ENCODE measurements around the gene HSD17B1. TPM values are rescaled to one million over a fixed set of nuclear protein-coding genes. Genes with fewer than 3 reads are reported as not detected.
"Not testable (repeated sequence)": the region's sequence is repeated elsewhere in the genome, so short reads cannot be mapped to it uniquely, and the experiment has no call there.

Gene HSD17B1
- total RNA-seq, 8 experiments from 2014 or later = 1.7 to 6.3 (median 5.4) TPM

DNA sequence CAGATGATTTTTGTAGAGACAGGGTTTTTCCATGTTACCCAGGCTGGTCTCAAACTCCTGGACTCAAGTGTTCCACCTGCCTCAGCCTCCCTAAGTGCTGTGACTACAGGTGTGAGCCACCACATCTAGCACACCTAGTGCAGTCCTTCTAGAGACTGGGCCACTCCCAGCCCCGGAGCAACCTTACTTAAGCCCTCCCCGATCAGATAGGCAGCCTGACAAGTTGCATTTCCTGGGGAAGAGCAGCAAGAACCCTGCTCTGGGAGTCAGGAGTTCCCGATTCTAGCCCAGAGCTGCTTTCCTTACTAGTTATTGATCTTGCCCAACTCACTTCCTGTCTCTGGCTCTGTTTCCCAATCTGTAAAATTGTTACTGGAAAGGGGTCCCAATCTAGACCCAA, 23.7 kb upstream of the HSD17B1 start:
- Histone ChIP-seq H3K27ac (no peak overlapping the region), H3K4me1 (replicated peaks in 1 of 2) (peaks cover 0 to 5% of the 10 kb centered on the region in 2 donors), H3K4me3 (no peak overlapping the region)
- in situ Hi-C loops (cut with MboI; ENCODE audit: low pct_unique_long_range_greater_than_20kb in 2 of 9, low sequenced_read_pairs in 9 of 9, unreplicated experiment in 9 of 9) = no loop called here
- no peak for ATAC-seq (replicated peaks in 6 of 8)
- WGBS, 10 experiments = 63 to 100% (median 84%) methylated on average over 1 to 3 of the region's 3 CpGs; no CpG with 5 or more reads in 5 of the 10 experiments

DNA sequence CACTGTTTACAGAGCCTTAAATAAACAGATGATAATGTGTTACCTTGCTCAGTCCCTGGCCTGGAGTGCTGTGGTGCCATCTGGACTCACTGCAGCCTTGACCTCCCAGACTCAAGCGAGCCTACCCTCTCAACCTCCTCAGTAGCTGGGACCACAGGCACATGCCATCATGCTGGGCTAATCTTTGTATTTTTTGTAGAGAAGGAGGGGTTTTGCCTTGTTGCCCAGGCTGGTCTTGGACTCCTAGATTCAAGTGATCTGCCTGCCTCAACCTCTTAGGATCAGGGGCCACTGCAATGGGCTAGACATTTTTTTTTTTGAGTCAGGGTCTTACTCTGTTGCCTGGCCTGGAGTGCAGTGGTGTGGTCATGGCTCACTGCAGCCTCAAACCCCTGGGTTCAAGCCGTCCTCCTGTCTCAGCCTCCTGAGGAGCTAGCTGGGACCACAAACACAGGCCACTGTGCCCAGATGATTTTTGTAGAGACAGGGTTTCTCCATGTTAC, 21.7 kb upstream of the HSD17B1 start:
- ATAC-seq (replicated peaks in 6 of 8) = peak in 1 of 8 experiments; percentile 3
- in situ Hi-C loops (cut with MboI; ENCODE audit: low pct_unique_long_range_greater_than_20kb in 2 of 9, low sequenced_read_pairs in 9 of 9, unreplicated experiment in 9 of 9) = no loop called here
- Histone ChIP-seq H3K4me3 (no peak overlapping the region), H3K4me1 (replicated peaks in 1 of 2) (peaks cover 11 to 17% of the 10 kb centered on the region in 2 donors), H3K27ac (no peak overlapping the region)
- WGBS, 10 experiments = 100% methylated on average over 1 of the region's 2 CpGs; no CpG with 5 or more reads in 9 of the 10 experiments

DNA sequence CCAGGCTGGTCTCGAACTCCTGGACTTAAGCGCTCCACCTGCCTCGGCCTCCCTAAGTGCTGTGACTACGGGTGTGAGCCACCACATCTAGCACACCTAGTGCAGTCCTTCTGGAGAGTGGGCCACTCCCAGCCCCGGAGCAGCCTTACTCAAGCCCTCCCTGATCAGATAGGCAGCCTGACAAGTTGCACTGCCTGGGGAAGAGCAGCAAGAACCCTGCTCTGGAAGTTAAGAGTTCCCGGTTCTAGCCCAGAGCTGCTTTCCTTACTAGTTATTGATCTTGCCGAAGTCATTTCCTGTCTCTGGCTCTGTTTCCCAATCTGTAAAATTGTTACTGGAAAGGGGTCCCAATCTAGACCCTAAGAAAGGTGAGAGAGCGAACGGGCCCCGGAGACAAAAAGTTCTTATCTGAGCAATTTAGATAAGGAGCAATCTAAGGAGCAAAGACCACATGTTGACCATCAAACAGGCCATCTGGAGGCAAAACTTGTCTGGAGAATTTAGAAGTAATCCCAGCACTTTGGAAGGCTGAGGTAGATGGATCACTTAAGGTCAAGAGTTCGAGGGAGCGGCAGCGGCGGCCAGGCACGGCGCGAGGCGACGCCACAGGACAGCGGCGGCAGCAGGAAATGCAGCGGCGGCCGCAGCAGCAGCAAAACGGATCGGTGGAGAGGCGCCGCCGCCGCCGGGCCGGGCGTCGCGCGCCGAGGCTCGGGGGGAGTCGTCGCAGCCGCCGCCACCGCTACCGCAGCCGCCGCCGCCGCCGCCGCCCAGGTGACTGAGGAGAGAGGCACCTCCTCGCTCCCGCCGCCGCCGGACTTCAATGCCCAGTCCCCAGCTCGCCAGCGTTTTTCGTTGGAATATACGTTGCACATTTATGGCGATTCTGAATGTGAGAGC, 21.0 kb upstream of the HSD17B1 start:
- 0 to 100% (median 30%) methylated on average over 1 to 26 of the region's 60 CpGs; no CpG with 5 or more reads in 1 of the 10 experiments for WGBS, 10 experiments

DNA sequence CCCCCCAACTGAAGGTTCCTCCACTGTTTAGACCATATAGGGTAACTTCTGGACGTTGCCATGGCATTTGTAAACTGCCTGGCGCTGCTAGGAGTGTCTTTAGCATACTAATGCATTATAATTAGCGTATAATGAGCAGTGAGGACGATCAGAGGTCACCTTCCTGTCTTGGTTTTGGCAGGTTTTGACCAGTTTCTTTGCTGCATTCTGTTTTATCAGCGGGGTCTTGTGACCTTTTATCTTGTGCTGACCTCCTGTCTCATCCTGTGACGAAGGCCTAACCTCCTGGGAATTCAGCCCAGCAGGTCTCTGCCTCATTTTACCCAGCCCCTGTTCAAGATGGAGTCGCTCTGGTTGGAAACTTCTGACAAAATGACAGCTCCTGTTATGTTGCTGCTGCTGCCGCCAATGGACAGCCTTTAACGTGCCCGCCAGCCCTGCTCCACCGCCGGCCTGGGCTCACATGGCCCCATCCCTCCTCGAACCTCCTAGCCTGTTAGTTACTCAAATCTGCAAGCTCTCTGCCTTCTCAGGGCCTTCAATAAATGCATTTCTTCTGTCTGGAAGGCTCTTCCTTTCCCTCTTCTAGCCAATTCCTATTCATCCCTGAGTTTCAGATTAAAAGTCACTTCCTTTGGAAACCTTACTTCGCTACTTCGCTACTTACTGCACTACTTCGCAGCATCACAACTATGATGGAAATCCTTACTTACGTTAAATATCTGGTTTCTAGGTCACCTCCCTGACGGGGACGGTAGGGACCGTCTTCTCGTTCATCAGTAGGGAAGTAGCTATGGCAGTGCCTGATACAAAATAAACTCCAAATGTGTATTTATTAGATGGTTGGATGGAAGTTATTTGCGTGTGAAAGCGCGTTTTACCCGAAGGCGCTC, 17.3 kb upstream of the HSD17B1 start:
- ATAC-seq (replicated peaks in 6 of 8) = peak in 1 of 8 experiments; percentile 12
- 0 to 80% (median 46%) methylated on average over 2 to 18 of the region's 26 CpGs; no CpG with 5 or more reads in 1 of the 10 experiments for WGBS, 10 experiments
- peak overlapping the region; percentile 53 to 86 (median 81) for H3K4me3 ChIP-seq
- in situ Hi-C loops (cut with MboI; ENCODE audit: low pct_unique_long_range_greater_than_20kb in 2 of 9, low sequenced_read_pairs in 9 of 9, unreplicated experiment in 9 of 9) = no loop called here
- peak overlapping the region; percentile 92 to 94 for H3K27ac ChIP-seq
- peaks cover 18 to 24% of the 10 kb centered on the region in 2 donors for H3K4me1 ChIP-seq (replicated peaks in 1 of 2)

More for the DNA sequence above, 21.0 kb upstream of the HSD17B1 start:
- H3K4me1 ChIP-seq (replicated peaks in 1 of 2) = peaks cover 11 to 17% of the 10 kb centered on the region in 2 donors
- in situ Hi-C loops (cut with MboI; ENCODE audit: low pct_unique_long_range_greater_than_20kb in 2 of 9, low sequenced_read_pairs in 9 of 9, unreplicated experiment in 9 of 9) = no loop called here
- peak; percentile 3 to 20 (median 8) for ATAC-seq (replicated peaks in 6 of 8)
- H3K4me3 ChIP-seq = peak overlapping the region; percentile 32 to 41 (median 39)
- H3K27ac ChIP-seq = peak overlapping the region; percentile 64 to 79

DNA sequence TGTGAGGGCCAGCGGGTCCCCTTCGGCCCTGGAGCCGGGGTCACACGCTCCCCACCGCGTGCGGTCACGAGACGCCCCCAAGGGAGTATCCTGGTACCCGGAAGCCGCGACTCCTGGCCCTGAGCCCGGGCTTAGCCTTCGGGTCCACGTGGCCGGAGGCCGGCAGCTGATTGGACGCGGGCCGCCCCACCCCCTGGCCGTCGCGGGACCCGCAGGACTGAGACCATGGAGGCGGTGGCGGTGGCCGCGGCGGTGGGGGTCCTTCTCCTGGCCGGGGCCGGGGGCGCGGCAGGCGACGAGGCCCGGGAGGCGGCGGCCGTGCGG, 16.7 kb upstream of the HSD17B1 start, which contains the start of gene NAGLU:
Gene NAGLU, plus strand, starts transcription at position 194 of the 324 bp plus-strand sequence. Its CDS starts 32 bp downstream, at position 226.
- WGBS, 10 experiments = 0% methylated on average over 2 of the region's 40 CpGs; no CpG with 5 or more reads in 9 of the 10 experiments
- H3K4me3 ChIP-seq = peak within 1 kb of the TSS; percentile 53 to 86 (median 81)
- peak; percentile 77 to 89 (median 87) for ATAC-seq (replicated peaks in 6 of 8)
- peaks cover 18 to 24% of the 10 kb centered on the region in 2 donors for H3K4me1 ChIP-seq (replicated peaks in 1 of 2)
- H3K27ac ChIP-seq = peak within 1 kb of the TSS; percentile 92 to 94
- in situ Hi-C loops (cut with MboI; ENCODE audit: low pct_unique_long_range_greater_than_20kb in 2 of 9, low sequenced_read_pairs in 9 of 9, unreplicated experiment in 9 of 9) = no loop called here

DNA sequence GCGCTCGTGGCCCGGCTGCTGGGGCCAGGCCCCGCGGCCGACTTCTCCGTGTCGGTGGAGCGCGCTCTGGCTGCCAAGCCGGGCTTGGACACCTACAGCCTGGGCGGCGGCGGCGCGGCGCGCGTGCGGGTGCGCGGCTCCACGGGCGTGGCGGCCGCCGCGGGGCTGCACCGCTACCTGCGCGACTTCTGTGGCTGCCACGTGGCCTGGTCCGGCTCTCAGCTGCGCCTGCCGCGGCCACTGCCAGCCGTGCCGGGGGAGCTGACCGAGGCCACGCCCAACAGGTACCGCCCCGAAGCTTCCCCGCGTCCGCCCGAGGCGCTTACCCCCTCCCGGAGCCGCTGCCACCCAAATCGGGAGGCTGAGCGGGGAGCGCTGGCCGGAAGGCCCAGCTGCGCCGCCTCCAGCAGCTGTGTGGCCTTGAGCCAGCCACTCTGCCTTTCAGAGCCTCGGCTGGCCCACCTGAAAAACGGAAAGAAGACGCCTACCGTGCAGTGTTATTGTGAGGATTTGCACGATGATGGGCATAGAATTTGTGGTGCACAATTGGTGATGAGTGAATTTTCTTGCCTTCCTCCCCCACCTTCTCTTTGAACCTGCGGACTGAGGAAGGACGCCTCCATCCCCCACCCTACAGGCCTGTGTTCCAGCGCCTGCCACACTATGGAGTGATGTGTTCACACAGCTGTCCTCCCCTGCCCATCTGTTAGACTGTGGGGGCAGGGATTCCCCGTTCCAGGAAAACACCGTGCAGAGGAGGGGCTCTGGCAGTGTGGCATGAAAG, 16.2 kb upstream of the HSD17B1 start:
- Histone ChIP-seq H3K4me3 (peak overlapping the region; percentile 53 to 86 (median 81)), H3K27ac (peak overlapping the region; percentile 92 to 94), H3K4me1 (replicated peaks in 1 of 2) (peaks cover 18 to 21% of the 10 kb centered on the region in 2 donors)
- 0% methylated on average over 1 to 5 of the region's 65 CpGs; no CpG with 5 or more reads in 8 of the 10 experiments for WGBS, 10 experiments
- peak; percentile 57 to 84 (median 80) for ATAC-seq (replicated peaks in 6 of 8)
- in situ Hi-C loops (cut with MboI; ENCODE audit: low pct_unique_long_range_greater_than_20kb in 2 of 9, low sequenced_read_pairs in 9 of 9, unreplicated experiment in 9 of 9) = no loop called here

DNA sequence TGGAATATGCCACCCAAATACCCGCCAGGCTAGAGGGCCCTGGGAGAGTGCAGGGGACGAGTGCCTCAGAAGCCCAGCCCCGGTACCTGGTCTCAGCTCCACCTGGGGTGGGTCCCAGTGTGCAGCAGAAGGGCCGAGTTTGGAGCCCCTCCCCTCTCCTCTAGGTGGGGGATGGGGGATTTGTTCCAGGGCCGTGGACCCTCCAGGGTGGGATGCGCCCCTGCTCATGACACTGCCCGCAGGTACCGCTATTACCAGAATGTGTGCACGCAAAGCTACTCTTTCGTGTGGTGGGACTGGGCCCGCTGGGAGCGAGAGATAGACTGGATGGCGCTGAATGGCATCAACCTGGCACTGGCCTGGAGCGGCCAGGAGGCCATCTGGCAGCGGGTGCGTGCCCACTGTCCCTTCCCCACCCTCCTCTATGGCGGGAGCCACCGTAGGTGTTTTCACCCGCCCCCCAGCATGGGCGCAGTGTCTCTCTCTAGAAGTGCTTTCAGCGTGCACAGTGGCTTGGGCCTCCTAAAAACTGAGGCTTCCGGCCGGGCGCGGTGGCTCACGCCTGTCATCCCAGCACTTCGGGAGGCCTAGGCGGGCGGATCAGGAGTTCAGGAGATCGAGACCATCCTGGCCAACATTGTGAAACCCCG, 15.4 kb upstream of the HSD17B1 start:
- 89 to 95% methylated on average over 5 to 12 of the region's 31 CpGs; no CpG with 5 or more reads in 8 of the 10 experiments for WGBS, 10 experiments
- in situ Hi-C loops (cut with MboI; ENCODE audit: low pct_unique_long_range_greater_than_20kb in 2 of 9, low sequenced_read_pairs in 9 of 9, unreplicated experiment in 9 of 9) = no loop called here
- Histone ChIP-seq H3K27ac (peak overlapping the region; percentile 92 to 94), H3K4me3 (peak overlapping the region; percentile 53 to 86 (median 81)), H3K4me1 (replicated peaks in 1 of 2) (peaks cover 18 to 19% of the 10 kb centered on the region in 2 donors)
- ATAC-seq (replicated peaks in 6 of 8) = no peak

DNA sequence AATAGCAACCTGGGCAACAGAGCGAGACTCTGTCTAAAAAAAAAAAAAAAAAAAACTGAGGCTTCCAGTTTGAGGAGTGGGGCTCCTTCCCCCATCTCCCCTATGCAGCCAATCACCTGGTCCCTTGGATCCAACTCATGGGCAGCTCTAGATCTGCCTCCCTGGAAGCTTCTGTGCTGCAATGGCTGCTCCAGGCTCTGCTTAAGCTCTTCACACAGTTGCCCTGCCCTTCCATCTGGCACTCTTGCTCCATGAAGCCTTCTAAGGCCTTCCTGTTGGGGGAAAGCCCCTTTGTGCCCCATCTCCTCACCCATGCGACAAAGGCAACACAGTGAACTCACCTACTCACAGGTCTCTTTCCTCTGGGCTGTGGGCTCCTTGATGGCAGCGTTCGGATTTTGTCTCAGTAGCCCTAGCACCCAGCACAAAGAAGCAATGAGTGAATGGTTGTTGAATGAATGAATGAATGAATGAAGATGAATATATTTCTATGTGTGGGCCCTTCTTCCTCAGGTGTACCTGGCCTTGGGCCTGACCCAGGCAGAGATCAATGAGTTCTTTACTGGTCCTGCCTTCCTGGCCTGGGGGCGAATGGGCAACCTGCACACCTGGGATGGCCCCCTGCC, 14.8 kb upstream of the HSD17B1 start:
- Histone ChIP-seq H3K27ac (no peak overlapping the region), H3K4me1 (replicated peaks in 1 of 2) (peaks cover 18 to 19% of the 10 kb centered on the region in 2 donors), H3K4me3 (no peak overlapping the region)
- 85 to 100% (median 100%) methylated on average over 1 to 3 of the region's 5 CpGs; no CpG with 5 or more reads in 5 of the 10 experiments for WGBS, 10 experiments
- in situ Hi-C loops (cut with MboI; ENCODE audit: low pct_unique_long_range_greater_than_20kb in 2 of 9, low sequenced_read_pairs in 9 of 9, unreplicated experiment in 9 of 9) = no loop called here
- no peak for ATAC-seq (replicated peaks in 6 of 8)

DNA sequence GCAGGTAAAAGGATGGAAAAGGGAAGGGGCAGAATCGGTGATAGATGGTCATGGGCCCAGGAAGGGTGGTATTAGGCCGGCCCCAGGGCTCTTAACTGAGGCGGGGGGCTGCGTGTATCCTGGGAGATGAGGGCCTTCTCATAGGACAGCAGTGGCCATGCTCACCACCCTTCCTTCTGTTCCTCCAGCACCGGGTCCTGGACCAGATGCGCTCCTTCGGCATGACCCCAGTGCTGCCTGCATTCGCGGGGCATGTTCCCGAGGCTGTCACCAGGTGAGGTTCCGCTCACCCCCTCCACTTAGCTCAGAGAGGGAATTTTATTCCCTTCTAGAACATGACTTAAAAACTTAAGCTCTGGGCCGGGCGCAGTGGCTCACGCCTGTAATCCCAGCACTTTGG, 14.2 kb upstream of the HSD17B1 start:
- 92 to 100% (median 93%) methylated on average over 2 to 9 of the region's 14 CpGs; no CpG with 5 or more reads in 6 of the 10 experiments for WGBS, 10 experiments
- in situ Hi-C loops (cut with MboI; ENCODE audit: low pct_unique_long_range_greater_than_20kb in 2 of 9, low sequenced_read_pairs in 9 of 9, unreplicated experiment in 9 of 9) = no loop called here
- no peak overlapping the region for H3K27ac ChIP-seq
- H3K4me1 ChIP-seq (replicated peaks in 1 of 2) = peaks cover 18 to 19% of the 10 kb centered on the region in 2 donors
- no peak overlapping the region for H3K4me3 ChIP-seq
- ATAC-seq (replicated peaks in 6 of 8) = no peak

DNA sequence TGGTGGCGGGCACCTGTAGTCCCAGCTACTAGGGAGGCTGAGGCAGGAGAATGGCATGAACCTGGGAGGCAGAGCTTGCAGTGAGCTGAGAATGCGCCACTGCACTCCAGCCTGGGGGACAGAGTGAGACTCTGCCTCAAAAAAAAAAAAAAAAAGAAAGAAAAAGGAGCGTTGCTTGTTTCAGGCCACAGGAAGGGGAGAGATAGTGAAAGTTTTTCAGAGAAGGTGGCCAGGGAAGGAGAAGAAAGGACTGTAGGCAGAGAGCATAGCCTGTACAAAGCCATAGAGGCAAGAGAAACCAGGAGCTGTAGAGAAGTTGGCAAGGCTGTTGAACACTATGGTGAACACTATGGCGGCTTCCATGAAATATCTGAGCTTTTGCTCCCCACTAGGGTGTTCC, 12.2 kb upstream of the HSD17B1 start:
- ATAC-seq (replicated peaks in 6 of 8); H3K27ac ChIP-seq; in situ Hi-C loops (cut with MboI; ENCODE audit: low pct_unique_long_range_greater_than_20kb in 2 of 9, low sequenced_read_pairs in 9 of 9, unreplicated experiment in 9 of 9); H3K4me3 ChIP-seq; H3K4me1 ChIP-seq (replicated peaks in 1 of 2): not testable (repeated sequence)
- WGBS, 10 experiments = 80 to 100% (median 93%) methylated on average over 1 to 4 of the region's 4 CpGs

DNA sequence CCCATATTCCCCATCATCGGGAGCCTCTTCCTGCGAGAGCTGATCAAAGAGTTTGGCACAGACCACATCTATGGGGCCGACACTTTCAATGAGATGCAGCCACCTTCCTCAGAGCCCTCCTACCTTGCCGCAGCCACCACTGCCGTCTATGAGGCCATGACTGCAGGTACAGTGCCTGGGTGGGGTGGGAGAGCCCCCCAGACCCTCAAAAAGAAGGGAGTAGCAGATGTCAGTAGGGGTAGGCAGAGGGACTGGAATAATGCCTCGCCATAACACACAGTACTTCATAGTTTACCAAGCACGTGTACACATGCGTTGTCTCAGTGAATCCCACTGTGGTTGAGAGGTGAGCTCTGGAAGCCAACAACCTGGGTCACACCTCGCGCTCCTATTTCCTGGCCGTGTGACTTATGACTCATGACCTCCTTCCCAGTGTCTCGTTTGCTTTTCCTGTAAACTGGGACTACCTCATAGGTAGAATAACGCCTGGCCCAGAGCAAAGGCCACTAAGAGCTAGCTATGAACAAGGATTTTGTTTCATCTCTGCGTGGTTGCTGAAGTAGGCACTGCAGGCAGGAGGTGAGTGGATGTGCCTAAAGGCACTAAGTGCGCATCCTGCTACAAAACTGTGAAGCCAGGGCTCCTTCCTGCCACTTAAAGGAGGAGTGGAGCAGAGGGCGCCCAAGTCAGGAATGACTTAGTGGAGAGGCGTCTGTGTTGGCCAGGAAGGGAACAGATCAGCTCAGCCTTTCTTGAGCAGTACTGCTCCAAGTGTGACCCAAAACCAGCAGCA, 11.5 kb upstream of the HSD17B1 start:
- no peak overlapping the region for H3K4me3 ChIP-seq
- no peak overlapping the region for H3K27ac ChIP-seq
- 71 to 95% (median 88%) methylated on average over 2 to 9 of the region's 17 CpGs; no CpG with 5 or more reads in 3 of the 10 experiments for WGBS, 10 experiments
- peaks cover 7% of the 10 kb centered on the region in 2 donors for H3K4me1 ChIP-seq (replicated peaks in 1 of 2)
- no peak for ATAC-seq (replicated peaks in 6 of 8)
- in situ Hi-C loops (cut with MboI; ENCODE audit: low pct_unique_long_range_greater_than_20kb in 2 of 9, low sequenced_read_pairs in 9 of 9, unreplicated experiment in 9 of 9) = no loop called here

Data from motor neuron (in vitro differentiated cells).